ENCODE data around the gene SYMPK.
A peak's percentile ranks its signal among the peaks of the same experiment; 100 is the strongest.

SYMPK gene

DNA sequence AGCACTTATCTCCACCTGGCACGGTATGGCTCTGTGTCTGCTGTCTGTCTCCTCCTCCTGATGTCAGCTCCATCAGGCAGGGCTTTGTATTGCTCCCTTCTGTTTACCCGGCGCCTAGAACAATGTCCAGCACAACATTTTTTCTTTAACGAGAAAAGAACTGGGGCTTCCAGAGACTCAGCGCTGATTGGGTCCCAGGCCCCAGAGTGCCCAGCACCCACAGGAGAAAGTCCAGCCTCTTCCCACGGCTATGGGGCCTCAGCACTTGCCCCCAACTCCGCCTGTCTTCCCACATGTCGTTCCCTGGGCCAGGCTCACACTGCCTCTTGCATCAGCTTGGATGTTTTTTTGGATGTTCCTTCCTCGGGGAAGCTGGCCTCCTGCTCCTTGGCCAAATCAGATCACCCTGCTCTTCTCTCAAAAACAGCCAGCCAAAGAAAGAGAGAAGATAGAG, 32.6 kb upstream of the SYMPK start:
- H3K36me3 Mint-ChIP-seq, result peaks cover 26% of the 10 kb centered on the region
- no peaks in the 10 kb centered on the region for H3K9me3 Mint-ChIP-seq
- peaks cover 40% of the 10 kb centered on the region for H3K4me1 Mint-ChIP-seq
- no peaks in the 10 kb centered on the region for H3K27me3 Mint-ChIP-seq
- H3K27ac Mint-ChIP-seq, result peak overlapping the region; percentile 60
- H3K4me3 Mint-ChIP-seq, result no peak overlapping the region
- ATAC-seq, result no peak

- no peaks in the 10 kb centered on the region for H3K9me3 Mint-ChIP-seq
- H3K4me3 Mint-ChIP-seq, result no peak overlapping the region
- peaks cover 33% of the 10 kb centered on the region for H3K4me1 Mint-ChIP-seq
- ATAC-seq, result no peak
- no peaks in the 10 kb centered on the region for H3K27me3 Mint-ChIP-seq
- no peak overlapping the region for H3K27ac Mint-ChIP-seq
- H3K36me3 Mint-ChIP-seq, result peaks cover 20% of the 10 kb centered on the region
These were observed 27.9 kb upstream of the SYMPK start for GRCh38 chr19:45890877-45891276.

DNA sequence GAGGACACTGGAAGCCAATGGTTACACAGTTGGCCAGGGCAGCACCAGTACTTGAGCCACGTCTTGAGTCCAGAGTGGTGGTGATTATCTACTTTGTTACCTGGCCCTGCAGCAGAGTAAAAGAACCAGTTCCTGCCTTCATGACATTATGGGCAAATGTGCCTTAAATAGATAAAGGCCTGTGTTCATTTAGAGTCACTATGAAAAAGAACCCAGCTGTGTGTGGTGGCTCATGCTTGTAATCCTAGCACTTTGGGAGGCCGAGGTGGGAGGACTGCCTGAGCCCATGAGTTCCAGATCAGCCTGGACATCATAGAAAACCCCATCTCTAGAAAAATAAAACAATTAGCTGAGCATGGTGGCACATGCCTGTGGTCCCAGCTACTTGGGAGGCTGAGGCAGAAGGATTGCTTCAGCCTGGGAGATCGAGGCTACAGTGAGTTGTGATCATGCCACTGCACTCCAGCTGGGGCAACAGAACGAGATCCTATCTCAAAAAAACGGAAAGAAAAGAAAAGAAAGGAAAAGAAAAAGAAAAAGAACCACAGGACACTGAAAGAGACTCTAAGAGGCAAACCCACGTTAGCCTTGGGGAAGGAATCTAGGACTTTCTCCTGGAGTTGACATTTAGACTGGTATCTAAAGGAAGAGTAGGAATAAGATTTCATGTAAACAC, 26.4 kb upstream of the SYMPK start:
- H3K27me3 Mint-ChIP-seq, result no peaks in the 10 kb centered on the region
- ATAC-seq, result no peak
- H3K4me1 Mint-ChIP-seq, result peaks cover 23% of the 10 kb centered on the region
- H3K9me3 Mint-ChIP-seq, result no peaks in the 10 kb centered on the region
- no peak overlapping the region for H3K4me3 Mint-ChIP-seq
- H3K27ac Mint-ChIP-seq, result no peak overlapping the region
- peaks cover 10% of the 10 kb centered on the region for H3K36me3 Mint-ChIP-seq

DNA sequence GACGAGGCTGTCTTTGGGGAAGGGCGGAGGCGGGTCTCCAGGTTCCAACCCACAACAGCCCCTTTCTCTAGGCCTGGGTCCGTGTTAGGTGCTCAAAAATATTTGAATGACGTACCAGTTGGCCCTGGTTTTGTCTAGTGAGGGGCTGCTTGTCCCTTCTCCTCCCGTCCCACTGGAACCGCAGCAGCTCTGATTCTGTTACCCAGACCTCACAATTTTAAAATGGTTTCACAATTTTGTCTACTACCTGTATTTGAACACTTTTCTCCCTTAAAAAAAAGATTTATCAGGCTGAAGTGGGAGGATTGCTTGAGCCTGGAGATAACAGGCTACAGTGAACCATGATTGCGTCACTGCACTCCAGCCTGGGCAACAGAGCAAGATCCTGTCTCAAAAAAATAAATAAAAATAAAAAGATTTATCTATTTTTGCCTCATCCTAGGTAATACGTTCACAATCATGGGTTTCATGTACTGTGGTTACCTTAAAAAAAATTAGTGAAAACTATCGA, 24.3 kb upstream of the SYMPK start:
- ATAC-seq, result no peak
- peaks cover 16% of the 10 kb centered on the region for H3K36me3 Mint-ChIP-seq
- peak overlapping the region; percentile 95 for H3K4me3 Mint-ChIP-seq
- H3K27me3 Mint-ChIP-seq, result no peaks in the 10 kb centered on the region
- peak overlapping the region; percentile 84 for H3K27ac Mint-ChIP-seq
- peaks cover 26% of the 10 kb centered on the region for H3K4me1 Mint-ChIP-seq
- H3K9me3 Mint-ChIP-seq, result no peaks in the 10 kb centered on the region

- H3K36me3 Mint-ChIP-seq, result peaks cover 20% of the 10 kb centered on the region
- H3K27me3 Mint-ChIP-seq, result peaks cover 5% of the 10 kb centered on the region
- H3K9me3 Mint-ChIP-seq, result no peaks in the 10 kb centered on the region
- peak; percentile 88 for ATAC-seq
- H3K4me3 Mint-ChIP-seq, result peak overlapping the region; percentile 95
- H3K4me1 Mint-ChIP-seq, result peaks cover 32% of the 10 kb centered on the region
- peak overlapping the region; percentile 84 for H3K27ac Mint-ChIP-seq
These were observed 23.7 kb upstream of the SYMPK start for GRCh38 chr19:45886427-45887199.

GRCh38 chr19:45885556-45886426, 22.8 kb upstream of the SYMPK start, which contains the start of gene IRF2BP1:
Gene IRF2BP1, minus strand, starts transcription at chr19:45886141. Its CDS starts 367 bp downstream, at chr19:45885774.
- peak within 1 kb of the TSS; percentile 95 for H3K4me3 Mint-ChIP-seq
- peak within 1 kb of the TSS; percentile 84 for H3K27ac Mint-ChIP-seq
- peaks cover 24% of the 10 kb centered on the region for H3K36me3 Mint-ChIP-seq
- H3K27me3 Mint-ChIP-seq, result peaks cover 11% of the 10 kb centered on the region
- H3K4me1 Mint-ChIP-seq, result peaks cover 37% of the 10 kb centered on the region
- H3K9me3 Mint-ChIP-seq, result no peaks in the 10 kb centered on the region
- peak; percentile 87 for ATAC-seq

DNA sequence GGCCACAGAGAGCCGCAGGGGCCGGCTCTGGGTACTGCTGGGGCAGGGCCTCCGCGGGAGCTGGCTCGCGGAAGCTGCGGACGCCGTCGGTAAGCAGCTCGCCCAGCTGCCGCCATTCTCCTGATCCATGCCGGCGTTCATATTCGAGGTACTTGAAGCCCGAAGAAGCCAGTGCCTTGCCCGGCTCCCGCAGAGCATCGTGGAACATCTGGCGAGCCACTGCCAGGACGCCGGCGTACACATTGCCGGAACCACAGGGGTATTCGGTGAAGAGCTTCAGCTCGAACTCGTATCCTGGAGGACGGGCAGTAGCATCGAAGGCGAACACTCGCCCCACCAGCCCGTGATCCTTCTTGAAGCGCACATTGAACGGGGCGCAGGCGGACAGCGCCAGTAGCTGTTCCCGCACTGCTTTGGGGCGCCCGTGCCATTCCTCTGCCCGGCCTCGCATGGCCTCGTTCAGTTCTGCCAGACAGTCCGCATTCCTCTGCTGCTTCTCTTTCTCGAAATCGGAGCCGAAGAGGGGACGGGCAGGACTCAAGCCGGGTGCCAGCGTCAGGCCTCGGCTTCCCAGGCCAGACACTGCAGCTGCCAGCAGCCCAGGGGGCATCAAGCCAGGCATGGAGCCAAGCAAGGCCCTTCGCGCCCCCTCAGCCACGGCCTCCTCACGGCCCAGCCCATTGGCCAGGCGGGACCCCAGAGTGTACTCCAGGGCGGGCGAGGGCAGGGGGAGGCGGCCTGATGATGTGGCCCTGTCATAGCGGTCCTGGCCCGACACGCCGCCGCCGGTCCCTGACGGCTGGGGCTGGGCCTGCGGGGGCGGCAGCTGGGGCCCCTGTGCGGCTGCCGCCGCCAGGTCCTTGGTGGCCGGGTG, 22.0 kb upstream of the SYMPK start:
- Mint-ChIP-seq H3K4me1 (peaks cover 37% of the 10 kb centered on the region), H3K9me3 (no peaks in the 10 kb centered on the region), H3K27ac (no peak overlapping the region), H3K27me3 (peaks cover 17% of the 10 kb centered on the region), H3K4me3 (peak overlapping the region; percentile 41), H3K36me3 (peaks cover 20% of the 10 kb centered on the region)
- peak; percentile 1 for ATAC-seq

DNA sequence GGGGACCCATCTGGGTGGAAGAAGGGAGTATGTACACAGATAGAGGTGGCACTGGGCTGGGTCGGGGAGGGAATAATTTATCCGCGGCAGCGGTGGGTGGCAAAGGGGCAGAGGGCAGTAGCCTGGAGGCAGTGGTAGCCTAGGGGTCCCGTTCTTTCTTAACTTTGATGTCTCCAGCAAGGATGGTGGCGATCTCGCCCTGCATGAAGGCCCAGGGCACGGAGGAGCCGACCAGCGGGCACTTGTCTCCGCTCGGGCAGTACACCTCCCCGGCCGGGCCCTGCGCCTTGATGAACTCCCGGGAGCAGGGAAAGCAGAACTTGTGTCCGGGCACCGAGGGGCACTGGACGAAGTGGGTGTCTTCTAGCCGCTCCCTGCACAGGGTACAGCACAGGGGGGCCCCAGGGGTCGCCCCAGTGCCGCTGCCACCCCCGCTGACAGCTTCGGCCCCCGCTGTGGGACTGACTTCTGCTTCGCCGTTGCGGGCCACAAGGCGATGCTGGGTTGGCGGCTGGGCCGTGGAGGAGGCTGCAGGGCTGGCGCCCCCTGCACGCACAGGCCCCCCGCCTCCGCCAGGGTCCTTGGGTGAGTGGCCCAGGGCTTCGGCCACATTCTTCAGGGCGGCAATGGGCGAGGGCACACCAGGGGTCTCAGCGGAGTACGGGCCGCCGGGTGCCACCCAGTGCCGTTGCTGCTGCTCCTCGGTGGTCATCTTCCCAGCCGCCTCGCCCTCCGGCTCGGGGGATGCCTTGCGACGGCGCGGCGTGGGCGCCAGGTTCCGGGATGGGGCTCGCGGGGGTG, 21.1 kb upstream of the SYMPK start:
- Mint-ChIP-seq H3K4me1 (peaks cover 37% of the 10 kb centered on the region), H3K27me3 (peaks cover 22% of the 10 kb centered on the region), H3K4me3 (peak overlapping the region; percentile 27), H3K27ac (no peak overlapping the region), H3K36me3 (peaks cover 15% of the 10 kb centered on the region), H3K9me3 (no peaks in the 10 kb centered on the region)
- ATAC-seq, result no peak

- H3K9me3 Mint-ChIP-seq, result no peaks in the 10 kb centered on the region
- H3K4me3 Mint-ChIP-seq, result peak overlapping the region; percentile 79
- H3K27ac Mint-ChIP-seq, result peak overlapping the region; percentile 64
- peaks cover 15% of the 10 kb centered on the region for H3K36me3 Mint-ChIP-seq
- ATAC-seq, result no peak
- H3K27me3 Mint-ChIP-seq, result peaks cover 27% of the 10 kb centered on the region
- H3K4me1 Mint-ChIP-seq, result peaks cover 37% of the 10 kb centered on the region
These were observed 20.6 kb upstream of the SYMPK start for GRCh38 chr19:45883586-45883880.

DNA sequence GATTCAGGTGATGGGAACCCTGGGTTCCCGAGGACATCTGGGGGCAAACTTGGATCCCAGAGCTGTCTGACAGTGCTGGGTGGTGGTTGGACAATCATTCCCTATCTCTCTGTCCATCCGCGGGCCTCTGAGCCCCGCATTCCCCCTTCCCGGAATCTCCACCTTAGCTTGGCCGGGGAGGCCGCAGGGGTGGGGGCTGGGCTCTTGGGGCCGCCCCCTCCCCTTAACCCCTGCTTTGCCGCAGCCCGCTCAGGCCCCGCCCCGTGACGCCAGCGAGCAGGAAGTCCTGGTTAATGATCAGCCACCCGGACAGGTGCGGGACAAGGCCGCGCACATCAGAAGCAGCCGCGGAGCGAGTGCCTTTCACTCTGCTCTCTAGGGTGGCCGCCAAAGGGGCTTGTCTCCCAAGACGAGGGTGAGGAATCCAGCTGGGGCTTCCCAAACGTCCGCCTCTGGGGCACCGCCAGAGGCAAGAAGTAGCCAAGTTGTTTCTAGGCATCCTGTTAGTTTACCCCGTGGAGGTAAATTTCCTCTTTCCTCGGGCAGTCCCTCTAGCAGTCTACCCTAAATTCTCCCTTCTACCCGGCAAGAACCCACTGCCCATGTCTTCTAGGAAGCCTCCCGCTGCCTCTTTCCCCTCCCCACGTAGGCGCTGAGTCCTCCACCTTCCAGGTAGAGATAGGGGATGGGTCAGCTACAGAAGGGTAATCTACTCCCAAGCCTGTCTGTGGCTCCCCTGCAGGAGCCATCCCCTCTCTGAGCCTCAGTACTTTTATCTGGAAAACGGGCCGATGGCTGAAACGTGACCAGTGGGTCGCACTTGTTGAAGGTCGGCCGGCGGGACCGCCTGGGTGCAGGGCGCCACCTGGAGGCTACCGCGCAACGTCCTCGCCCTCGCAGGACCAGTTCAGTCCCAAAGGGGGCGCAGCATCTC, 20.0 kb upstream of the SYMPK start:
- peaks cover 37% of the 10 kb centered on the region for H3K4me1 Mint-ChIP-seq
- peak overlapping the region; percentile 64 for H3K27ac Mint-ChIP-seq
- peaks cover 33% of the 10 kb centered on the region for H3K27me3 Mint-ChIP-seq
- ATAC-seq, result peak; percentile 44
- peak overlapping the region; percentile 79 for H3K4me3 Mint-ChIP-seq
- H3K9me3 Mint-ChIP-seq, result no peaks in the 10 kb centered on the region
- H3K36me3 Mint-ChIP-seq, result peaks cover 15% of the 10 kb centered on the region

DNA sequence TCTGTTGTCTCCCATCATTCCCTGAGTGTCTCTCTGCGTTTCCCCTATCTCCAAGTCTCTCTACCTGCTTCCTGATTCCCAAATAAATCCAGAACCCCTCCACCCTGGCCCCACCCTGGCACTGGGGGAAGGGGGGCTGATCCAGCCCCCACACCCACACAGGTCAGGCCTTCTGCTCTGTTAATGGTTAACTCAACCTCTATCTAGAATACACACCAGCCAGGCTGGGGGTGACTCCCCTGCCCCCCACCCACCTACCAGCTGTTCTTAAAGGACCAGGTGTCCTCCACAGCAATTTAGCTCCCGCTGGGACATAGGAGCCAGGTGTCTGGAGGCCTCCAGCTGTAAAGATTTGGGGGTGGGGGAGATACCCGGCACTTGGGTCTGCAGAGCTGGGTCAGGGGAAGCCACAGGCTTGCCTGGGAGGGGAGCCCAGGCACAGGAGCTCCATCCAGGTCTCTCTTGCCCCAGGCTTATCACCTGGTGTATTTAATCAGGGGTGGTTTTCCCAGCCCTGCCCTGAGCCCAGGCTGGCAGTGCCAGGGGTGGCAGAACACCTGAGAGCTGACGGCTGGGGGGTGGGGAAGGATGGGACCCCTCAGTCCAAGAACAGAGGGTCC, 19.1 kb upstream of the SYMPK start:
- Mint-ChIP-seq H3K27me3 (peaks cover 42% of the 10 kb centered on the region), H3K36me3 (peaks cover 15% of the 10 kb centered on the region), H3K4me3 (peak overlapping the region; percentile 38), H3K27ac (peak overlapping the region; percentile 0), H3K9me3 (no peaks in the 10 kb centered on the region), H3K4me1 (peaks cover 36% of the 10 kb centered on the region)
- ATAC-seq, result no peak

GRCh38 chr19:45881082-45881908, 18.3 kb upstream of the SYMPK start:
- Mint-ChIP-seq H3K9me3 (no peaks in the 10 kb centered on the region), H3K27me3 (peaks cover 49% of the 10 kb centered on the region), H3K36me3 (peaks cover 15% of the 10 kb centered on the region), H3K4me3 (no peak overlapping the region), H3K27ac (peak overlapping the region; percentile 0), H3K4me1 (peaks cover 32% of the 10 kb centered on the region)
- no peak for ATAC-seq

Measured in stimulated activated memory B cell treated with anti-CD40 and anti-IgM and Interleukin-4, amounts not matched to agents 10 μg/mL and 1 μg/mL and 100 μg/mL, for 72 hours (primary cell).